HG02642 (cell line): ENCODE measurements around the gene DPP7.

Source experiments
- ATAC-seq: cut with Tn5 transposase; IDR thresholded peaks from one replicate; pipeline ENCODE4 v1.9.1; 2021; ENCODE audit warnings: mild to moderate bottlenecking; ENCODE audit not compliant: unreplicated experiment, poor library complexity

DPP7 gene

DNA sequence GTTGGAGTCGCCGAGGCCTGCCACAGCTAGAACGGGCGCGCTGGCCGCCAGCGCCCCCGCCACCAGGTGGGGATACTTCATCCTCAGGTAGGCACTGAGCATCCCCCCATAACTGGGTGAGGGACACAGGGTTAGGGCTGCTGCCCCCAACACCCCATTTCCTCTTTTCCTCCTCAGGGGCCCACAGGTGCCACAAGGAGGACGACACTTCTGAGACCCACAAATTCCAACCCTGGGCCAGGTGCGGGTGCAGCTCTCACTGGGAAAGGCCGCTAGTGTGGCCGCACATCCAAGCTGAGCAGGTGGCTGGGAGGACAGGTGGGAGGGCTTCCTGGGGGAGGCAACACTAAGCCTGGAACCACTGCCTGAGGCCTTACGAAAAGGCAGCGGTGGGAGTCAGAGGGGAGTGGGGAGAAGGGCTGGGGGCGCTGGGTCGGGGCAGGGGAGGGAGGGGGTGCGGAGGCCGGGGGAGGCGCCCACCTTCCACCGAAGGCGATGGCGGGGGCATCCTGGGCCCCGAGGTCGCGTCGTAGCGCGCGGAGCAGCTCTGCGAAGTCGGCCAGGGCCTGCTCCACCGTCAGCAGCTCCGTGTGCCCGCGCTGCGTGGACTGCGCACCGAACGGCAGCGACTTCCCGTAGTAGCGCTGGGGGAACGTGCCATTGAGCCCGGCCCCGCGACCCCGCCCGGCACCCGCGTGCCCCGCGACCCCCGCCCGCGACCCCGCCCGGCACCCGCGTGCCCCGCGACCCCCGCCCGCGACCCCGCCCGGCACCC, 961 bp downstream of the DPP7 start:
- ATAC-seq: no peak

DNA sequence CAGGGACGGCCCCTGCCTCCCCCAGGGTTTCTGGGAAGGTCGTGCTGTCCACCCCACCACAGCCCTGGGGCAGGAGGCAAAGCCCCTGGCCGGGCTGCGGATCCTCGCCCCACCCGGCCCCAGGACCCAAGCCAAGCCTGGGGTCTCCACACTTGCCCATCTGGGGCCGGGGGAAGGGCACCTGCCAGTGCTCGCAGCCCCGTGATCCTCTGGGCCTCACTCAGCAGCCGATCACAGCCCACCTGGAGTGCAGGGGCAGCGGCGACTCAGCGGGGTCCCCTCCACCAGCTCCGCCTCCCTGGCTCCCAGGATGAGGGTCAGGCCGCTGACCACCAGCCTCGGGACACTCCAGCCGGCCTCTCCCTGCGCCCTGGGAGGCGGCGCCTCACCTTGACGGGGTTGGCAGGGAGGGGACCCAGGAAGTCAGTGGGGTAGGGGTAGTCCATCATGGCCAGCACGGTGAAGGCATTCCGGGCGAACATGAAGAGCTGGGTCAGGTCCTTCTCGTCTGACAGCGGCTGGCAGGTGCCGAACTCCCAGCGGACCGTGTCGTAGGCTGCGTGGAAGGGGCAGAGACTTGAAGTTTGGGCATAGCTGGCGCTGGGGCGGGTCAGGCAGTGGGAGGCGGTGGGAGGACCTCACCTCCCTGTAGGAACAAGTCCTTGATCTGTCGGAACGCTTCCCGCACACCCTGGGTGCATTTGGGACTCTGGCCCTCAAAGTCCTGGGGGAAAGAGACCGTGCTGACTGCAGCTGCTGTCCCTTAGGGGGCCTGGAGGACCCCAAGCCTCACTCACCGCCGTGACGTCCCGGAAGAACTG, 1.8 kb downstream of the DPP7 start:
- ATAC-seq: no peak

DNA sequence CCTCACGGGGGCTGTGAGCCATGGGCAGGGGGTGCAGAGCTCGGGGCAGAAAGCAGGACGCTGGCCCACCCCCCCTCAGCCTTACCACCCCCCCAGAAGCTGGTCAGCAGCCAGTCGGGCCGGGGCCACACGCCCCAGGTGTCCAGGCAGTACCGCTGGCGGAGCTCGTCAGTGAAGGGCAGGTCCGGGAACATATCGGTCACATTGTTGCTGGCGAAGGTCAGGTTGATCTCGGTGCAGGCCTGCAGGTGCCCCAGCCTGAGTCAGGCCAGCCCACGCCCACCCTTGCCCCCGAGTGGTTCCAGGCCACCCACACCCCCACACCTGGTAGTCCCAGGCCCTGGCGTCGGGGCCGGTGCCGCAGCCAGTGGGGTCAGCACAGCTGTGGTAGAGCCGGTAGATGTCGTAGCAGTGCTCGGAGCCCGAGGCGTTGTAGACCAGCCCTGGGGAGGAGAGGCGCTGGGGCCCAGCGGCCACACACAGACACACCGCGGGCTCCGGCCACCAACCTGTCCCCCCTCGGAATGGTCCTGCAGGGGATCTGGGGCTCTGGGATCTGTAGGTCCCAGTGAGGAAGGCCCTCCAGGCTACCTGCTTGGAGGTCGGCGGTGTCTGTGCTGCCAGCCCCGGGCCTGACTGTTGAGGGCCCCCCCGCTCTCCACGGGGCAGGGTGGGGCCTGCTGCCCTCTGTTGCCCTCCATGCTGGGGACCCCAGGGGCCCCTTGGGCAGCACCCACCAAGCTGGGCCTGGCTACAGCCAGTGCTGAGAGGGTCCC, 2.6 kb downstream of the DPP7 start:
- ATAC-seq: no peak

DNA sequence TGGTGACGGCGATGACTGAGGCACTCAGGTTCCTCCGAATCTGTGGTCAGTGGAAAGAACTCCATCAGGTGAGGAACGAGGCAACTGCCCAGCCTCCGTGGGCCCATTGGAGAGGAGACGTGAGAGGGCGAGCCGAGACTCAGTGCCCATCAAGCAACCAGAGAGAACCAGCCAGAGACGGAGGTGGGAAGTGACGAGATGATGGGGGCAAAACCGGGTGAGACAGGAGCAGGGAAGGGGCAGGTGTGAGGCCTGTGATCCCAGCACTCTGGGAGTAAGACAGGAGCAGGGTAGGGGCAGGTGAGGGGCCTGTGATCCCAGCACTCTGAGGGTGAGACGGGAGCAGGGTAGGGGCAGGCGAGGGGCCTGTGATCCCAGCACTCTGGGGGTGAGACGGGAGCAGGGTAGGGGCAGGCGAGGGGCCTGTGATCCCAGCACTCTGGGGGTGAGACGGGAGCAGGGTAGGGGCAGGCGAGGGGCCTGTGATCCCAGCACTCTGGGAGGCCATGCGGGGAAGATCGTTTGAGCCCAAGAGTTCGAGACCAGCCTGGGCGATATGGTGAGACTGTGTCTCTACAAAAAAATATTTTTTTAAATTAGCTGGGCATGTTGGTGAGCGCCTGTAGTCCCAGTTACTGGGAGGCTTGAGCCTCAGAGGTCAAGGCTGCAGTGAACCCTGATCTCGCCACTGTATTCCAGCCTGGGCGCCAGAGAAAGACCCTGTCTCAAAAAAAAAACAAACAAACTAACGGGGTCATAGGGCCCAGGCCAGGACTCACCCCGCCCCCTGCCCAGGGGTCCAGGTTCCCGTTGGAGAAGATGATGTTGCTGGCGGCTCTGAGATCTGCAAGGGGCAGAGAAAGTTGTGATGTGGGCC, 3.4 kb downstream of the DPP7 start:
- no peak for ATAC-seq

DNA sequence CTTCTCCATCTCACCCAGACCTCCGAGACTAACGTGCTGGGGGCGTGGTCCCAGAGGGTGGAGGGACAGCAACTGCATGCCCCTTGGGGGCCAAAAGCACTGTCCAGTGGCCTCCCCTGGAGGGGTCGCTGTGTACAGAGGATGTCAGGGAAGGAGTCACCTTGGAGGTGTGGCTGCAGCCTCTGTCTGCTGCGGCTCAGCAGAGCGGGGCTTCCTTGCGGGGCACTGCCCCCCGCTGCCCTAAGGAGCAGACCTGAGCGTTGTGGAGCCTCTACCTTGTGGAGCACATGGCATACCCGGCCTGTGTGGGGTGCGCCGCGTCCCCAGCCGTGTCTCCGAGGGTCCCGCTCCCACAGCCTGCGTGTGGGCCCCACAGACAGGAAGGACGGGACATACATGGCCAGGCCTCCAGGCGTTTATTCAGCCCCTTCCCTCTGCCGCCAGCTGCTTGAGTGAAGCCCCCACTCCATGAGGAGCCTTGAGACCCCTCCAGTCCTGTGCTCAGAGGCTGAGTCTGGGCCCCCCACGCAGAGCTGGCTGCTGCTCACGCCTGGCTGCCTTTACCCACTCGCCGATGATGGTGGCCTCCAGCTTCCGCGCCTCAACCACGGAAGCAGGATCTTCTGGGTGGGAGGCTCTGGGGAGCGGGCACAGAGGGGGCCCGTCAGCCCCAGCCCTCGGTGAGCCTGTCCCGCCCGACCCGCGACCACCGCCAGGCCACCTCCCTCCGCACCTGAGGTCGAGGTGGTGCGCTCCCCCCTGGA, 4.2 kb downstream of the DPP7 start:
- no peak for ATAC-seq

DNA sequence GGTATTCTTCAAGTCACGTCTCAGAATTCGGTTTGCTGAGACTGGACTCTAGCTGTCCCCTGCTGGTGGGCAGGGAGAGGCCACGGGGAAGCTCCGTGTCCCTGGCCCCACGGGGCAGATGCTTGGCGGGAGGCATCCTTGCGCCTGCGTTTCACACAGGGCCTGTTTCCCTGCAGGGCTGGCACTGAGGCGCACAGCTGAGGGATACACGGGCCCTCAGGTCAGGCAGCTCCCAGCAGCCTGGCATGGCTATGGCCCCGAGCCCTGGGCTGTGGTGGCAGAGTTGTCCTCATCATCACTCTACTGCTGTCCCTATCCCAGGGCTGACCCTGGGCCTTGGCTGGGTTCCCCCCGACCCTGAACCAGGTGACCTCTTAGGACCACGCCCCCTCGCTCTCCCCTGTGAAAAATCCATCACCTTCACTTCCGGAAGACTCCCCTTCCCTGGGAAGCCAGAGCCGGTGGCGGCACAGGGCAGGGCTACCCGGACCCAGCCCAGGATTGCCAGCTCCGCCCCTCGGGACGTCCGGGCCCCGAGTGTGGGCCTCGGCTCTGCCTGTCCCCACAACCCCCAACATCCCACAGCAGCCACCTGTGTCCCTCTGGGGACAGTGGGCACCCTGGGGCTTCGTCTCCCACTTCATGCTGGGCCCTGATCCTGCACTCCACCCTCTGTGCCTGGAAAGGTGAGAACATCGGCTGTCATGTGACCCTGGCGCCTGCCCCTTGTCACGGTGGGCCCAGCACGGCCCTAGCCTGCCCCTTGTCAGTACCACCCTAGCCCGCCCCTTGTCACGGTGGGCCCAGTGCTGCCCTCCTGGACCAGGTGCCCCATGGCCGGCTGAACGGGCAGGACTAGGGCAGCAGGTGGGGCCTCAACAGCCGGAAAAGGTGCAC, 5.0 kb downstream of the DPP7 start:
- ATAC-seq: no peak

DNA sequence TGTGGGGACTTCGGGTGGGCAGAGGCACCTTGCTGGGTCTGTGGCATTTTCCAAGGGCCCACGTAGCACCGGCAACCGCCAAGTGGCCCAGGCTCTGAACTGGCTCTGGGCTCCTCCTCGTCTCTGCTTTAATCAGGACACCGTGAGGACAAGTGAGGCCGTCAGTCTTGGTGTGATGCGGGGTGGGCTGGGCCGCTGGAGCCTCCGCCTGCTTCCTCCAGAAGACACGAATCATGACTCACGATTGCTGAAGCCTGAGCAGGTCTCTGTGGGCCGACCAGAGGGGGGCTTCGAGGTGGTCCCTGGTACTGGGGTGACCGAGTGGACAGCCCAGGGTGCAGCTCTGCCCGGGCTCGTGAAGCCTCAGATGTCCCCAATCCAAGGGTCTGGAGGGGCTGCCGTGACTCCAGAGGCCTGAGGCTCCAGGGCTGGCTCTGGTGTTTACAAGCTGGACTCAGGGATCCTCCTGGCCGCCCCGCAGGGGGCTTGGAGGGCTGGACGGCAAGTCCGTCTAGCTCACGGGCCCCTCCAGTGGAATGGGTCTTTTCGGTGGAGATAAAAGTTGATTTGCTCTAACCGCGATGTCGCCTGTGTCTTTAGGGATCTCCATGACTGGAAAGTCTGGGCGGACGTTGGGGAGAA, 5.8 kb downstream of the DPP7 start:
- ATAC-seq: no peak

DNA sequence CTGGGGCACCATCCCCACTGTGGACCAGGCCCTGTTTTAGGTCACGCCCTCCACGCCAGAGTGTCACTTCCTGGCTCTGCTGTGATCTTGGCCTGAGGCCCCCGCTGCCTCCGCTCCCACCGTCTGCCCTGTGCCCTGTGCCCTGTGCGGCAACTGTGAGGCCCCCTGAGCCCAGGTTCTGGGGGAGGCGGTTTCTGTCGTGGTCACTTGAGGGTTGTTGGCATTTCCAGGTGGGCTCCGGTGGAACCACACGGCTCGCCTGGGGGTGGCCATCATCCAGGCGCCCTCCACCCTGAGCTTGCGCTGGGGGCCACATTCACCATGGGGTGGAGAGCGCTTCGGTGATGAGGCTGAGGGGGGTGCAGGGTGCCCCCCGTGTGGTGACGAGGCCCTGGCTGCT, 6.6 kb downstream of the DPP7 start:
- no peak for ATAC-seq

DNA sequence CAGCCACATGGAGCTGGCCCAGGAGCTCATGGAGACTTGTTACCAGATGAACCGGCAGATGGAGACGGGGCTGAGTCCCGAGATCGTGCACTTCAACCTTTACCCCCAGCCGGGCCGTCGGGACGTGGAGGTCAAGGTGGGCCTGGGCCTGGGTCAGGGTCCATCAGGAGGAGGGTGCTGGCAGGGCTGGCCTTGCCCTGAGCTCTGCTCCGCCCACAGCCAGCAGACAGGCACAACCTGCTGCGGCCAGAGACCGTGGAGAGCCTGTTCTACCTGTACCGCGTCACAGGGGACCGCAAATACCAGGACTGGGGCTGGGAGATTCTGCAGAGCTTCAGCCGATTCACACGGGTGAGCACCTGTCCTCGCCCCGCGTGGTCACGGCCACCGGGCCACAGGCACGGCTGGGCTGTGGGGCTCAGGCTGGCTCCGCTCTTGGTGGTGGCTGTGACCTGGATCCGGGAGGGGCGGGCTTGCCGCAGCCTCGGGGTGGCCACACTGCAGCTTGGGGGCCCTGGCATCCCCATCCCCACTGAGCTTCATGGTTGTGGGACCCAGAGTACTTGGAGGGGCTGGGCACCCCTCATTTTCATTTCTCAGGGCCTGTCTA, 7.1 kb downstream of the DPP7 start:
- ATAC-seq: no peak

DNA sequence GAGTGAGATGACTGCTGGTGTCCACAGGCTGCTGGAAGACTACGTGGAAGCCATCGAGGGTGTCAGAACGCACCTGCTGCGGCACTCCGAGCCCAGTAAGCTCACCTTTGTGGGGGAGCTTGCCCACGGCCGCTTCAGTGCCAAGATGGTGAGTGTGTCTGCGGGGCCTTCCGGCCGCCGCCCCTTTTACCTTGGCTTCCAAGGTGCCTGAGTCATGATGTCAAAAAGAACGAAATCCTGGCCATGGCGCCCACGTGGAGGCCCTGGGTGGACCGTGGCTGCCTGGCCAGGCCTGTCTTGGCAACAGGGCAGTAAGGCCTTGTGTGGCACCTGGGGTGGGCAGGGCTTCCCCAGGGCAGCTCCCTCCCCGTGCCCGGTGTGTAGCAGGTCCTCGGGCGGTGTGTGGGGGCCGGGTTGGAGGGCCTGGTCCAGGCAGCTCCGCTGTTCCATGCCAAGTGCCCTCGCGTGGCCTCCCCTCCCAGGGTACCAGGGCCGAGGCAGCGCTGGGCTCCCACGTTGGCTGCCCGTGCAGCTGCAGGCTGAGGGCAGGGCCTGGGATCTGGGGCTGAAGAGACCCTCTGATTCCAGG, 7.8 kb downstream of the DPP7 start:
- no peak for ATAC-seq

DNA sequence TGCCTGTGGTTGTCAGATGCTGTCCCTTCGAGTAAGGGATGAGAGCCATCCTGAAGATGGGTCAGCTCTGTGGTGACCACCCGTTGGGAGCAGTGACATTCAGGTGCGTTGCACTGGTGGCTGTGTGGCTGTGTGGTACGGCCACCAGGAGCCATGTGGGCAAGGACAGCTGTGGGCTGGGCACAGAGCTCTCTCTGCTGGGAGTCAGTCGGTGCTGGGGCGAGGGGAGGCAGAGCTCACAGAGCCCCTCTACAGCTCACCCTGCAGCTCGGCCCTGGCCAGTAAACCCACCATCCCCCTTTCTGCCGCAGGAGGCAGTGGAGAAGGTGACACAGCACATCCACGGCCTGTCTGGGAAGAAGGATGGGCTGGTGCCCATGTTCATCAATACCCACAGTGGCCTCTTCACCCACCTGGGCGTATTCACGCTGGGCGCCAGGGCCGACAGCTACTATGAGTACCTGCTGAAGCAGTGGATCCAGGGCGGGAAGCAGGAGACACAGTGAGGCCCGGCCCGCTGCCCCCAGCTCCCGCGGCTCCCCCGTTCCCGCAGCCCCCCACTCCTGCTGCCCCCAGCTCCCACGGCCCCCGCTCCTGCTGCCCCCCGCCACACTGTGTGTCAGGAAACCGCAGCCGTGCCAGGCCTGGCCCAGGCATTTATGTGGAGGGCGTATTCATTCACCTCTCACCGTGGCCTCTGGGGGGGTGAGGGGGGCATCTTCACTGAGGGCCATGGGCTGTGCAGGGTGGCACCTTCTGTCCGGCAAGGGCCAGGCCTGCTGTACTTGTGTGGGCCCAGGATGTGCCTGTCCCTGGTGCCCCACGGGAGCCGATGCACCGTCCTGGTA, 8.5 kb downstream of the DPP7 start:
- ATAC-seq: no peak

DNA sequence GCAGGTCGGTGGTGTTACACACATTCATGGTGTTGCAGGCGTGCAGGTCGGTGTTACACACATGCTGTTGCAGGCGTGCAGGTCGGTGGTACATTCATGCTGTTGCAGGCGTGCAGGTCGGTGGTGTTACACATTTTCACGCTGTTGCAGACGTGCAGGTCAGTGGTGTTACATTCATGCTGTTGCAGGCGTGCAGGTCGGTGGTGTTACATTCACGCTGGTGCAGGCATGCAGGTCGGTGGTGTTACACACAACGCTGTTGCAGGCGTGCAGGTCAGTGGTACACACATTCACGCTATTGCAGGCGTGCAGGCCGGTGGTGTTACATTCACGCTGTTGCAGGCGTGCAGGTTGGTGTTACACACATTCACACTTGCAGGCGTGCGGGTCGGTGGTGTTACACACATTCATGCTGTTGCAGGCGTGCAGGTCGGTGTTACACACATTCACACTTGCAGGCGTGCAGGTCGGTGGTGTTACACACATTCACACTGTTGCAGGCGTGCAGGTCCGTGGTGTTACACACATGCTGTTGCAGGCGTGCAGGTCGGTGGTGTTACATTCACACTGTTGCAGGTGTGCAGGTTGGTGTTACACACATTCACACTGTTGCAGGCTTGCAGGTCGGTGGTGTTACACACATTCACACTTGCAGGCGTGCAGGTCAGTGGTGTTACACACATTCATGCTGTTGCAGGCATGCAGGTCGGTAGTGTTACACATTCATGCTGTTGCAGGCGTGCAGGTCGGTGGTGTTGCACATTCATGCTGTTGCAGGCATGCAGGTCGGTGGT, 11.1 kb downstream of the DPP7 start:
- ATAC-seq: no peak

DNA sequence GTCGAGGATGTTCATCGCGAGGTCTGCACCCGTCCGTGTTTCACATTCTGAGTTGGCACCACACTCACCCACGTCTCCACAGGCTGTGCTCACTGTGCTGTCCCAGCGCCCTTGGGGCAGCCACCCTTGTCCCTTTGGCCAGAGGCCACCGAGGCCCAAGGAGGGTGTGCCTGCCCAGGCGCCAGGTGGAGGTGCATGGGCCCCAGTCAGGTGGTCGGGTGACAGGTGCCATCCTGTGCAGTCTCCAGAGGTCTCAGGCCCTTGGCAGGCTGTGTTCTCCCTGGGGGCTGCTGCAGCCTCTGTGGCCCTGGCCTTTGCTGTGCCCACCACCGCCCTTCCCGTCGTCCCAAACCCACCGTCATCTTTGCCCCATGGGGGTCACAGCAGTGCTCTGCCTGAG, 15.3 kb downstream of the DPP7 start:
- ATAC-seq: no peak

DNA sequence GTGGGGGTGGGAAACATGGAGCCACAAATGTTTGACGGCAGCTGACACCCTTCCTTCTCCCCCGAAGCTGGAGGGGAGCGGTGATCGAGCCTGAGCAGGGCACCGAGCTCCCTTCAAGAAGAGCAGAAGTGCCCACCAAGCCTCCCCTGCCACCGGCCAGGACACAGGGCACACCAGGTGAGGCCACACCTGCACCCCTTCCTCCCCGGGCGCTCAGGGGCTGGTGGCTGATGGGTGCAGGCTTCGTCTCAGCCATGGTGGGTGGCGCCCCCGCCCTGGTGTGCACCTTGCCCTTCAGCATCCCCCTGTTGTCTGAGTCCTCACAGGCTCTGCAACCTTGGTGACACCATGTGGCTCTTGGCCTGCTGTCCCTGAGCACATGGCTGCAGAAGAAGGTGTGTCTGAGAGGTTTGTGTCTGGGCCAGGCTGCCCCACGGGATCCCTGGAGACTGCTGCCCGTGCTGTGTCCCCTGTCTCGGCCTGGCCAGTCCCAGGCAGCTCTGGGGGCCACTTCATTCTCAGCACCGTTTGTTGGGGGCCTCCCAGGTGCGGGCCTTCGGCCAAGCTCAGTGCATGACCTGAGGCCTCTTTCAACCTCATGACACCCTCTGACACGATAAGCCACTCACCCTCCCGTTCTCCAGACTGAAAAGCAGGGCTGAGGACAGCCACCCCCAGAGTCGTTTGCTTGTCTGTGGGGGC, 16.6 kb downstream of the DPP7 start:
- no peak for ATAC-seq
